ENCODE results near the gene ATP2A1.
"Not testable (repeated sequence)": the region's sequence is repeated elsewhere in the genome, so short reads cannot be mapped to it uniquely, and the experiment has no call there.

Gene ATP2A1

DNA sequence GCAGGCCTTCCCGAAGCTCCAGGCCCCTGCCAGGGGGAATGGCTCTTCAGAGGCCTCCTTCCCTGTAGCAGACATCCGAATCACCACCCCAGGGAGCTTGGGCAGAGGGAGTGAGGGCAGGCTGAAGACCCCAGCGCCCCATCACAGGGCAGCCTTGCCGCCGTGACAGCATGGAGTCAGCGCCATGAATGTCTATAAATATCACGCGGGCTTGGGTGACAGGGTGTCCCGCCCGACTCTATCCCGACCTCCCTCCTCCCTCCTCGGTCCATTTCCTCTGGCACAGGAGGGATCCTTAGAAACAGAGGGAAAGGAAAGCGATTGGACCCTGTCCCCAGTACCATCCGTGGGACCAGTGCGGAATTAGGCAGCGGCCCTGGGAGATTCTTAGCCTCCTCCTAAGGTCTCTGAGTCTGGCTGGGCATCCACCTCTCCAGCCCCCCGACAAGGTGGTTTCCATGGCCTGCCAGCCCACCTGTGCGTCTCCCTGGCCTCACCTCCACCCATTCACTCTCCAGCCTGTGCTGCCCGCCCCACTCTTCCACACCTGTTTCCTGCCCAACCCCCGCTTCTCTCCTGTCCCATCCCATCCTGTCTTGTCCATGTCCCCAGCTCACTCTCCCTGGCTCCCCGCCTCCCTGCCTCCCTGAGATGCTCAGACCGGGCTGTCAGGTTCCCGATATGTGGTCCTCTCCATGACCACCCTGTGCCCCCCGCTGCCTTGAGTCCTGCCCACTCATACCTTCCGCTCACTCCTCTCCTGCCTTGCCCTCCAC is 5.1 kb downstream of the ATP2A1 start:
- no peak for DNase-seq

- DNase-seq: no peak
Measured at GRCh38 chr16:28884045-28884444, 5.8 kb downstream of the ATP2A1 start.

GRCh38 chr16:28886945-28887344 is 8.7 kb downstream of the ATP2A1 start:
- no peak for DNase-seq

DNA sequence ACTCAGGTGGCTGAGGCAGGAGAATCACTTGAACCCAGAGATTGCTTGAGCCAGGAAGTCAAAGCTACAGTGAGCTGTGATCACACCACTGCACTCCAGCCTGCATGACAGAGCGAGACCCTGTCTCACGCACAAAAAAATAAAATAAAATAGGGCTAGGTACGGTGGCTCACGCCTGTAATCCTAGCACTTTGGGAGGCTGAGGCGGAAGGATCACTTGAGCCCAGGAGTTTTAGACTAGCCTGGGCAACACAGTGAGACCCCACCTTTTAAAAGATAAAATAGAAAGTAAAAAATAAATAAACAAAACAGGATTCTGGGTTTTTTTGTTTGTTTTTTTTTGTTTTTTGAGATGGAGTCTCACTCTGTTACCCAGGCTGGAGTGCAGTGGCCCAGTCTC is 12.1 kb downstream of the ATP2A1 start:
- not testable (repeated sequence) for DNase-seq

GRCh38 chr16:28891964-28892890 is 13.9 kb downstream of the ATP2A1 start:
- no peak for DNase-seq

DNA sequence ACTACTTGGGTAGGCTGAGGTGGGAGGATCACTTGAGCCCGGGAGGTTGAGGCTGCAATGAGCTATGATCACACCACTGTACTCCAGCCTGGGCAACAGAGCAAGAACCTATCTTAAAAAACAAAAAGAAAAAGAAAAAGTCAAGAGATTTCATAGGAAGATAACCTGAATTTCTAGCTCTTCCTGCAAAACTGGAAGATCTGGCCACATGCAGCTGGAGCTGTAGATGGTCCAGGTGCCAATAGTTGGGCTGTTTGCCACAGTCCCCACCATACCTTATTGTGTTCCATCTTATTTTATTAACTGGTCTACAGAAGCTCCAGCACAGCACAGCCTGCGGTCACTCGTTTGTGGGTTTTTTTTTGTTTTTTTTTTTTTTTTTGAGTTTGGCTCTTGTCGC is 15.0 kb downstream of the ATP2A1 start:
- DNase-seq: no peak

DNA sequence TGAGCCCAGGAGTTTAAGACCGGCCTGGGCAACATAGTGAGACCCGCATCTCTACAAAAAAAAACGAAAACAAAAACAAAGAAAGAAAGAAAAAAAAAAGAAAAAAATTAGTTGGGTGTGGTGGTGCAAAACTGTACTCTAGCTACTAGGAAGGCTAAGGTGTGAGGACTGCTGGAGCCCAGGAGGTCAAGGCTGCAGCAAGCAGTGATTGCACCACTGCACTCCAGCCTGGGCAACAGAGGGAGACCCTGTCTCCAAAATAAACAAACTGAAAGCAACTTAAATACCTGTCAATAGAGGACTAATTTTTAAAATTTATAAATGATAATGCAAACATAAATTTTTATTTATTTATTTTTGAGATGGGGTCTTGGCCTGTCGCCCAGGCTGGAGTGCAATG is 17.3 kb downstream of the ATP2A1 start:
- no peak for DNase-seq

- DNase-seq: no peak
Measured at GRCh38 chr16:28897826-28898225, 19.5 kb downstream of the ATP2A1 start.

- no peak for DNase-seq
Measured at GRCh38 chr16:28898266-28898665, 20.0 kb downstream of the ATP2A1 start.

GRCh38 chr16:28898942-28899341 is 20.7 kb downstream of the ATP2A1 start:
- DNase-seq: no peak

GRCh38 chr16:28899882-28900590 is 21.7 kb downstream of the ATP2A1 start:
- DNase-seq: no peak

DNA sequence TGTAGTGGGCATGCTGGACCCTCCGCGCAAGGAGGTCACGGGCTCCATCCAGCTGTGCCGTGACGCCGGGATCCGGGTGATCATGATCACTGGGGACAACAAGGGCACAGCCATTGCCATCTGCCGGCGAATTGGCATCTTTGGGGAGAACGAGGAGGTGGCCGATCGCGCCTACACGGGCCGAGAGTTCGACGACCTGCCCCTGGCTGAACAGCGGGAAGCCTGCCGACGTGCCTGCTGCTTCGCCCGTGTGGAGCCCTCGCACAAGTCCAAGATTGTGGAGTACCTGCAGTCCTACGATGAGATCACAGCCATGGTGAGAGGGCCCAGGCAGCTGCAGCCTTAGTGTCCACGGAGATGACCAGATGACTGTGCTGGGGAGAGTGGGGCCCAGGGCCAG is 22.3 kb downstream of the ATP2A1 start:
- no peak for DNase-seq

- DNase-seq: no peak
Measured at GRCh38 chr16:28901862-28902261, 23.6 kb downstream of the ATP2A1 start.

DNA sequence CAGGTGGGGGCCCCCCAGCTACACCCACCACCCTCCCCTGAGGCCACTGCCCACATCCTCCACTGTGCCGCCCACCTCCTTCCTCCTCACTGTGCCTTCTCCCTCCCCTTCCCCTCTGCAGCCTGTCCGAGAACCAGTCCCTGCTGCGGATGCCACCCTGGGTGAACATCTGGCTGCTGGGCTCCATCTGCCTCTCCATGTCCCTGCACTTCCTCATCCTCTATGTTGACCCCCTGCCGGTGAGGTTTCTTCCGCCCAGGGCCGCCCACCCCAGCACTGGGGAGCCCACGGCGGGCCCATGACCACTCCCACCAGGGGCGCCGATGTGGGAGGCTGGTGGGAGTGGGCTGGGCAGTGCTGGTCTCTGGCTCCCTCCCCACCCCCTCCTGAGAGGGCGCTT is 24.6 kb downstream of the ATP2A1 start:
- no peak for DNase-seq

DNA sequence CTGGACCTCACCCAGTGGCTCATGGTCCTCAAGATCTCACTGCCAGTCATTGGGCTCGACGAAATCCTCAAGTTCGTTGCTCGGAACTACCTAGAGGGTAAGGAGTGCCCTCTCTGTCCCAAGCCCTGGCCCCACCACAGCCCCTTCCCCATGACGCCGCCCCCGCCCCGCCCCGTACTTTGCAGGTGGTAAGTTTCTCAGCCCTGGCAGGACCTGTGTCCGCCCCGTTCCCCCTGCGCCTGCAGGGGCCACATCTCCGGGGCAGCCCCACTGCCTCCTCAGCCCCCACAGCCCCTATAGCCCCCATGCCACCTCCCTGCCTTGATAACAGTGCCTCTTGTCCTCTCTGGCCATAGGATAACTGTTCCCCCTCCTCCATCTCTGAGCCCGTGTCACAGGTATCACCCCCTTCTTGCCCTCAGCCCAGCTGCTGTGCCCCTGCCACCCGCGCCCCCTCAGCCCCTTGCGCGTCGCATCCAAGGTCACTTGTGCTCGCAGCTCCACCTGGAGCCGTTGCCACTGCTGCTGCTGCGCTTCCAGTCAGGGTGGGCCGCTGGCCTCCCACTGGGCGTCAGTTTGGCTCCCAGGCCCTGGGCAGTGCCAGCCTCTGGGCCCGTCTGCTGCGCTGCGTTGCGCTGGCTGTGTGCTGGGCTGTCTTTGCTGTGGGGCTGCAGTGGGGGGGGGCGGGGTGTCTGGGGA is 25.2 kb downstream of the ATP2A1 start:
- DNase-seq: no peak

DNA sequence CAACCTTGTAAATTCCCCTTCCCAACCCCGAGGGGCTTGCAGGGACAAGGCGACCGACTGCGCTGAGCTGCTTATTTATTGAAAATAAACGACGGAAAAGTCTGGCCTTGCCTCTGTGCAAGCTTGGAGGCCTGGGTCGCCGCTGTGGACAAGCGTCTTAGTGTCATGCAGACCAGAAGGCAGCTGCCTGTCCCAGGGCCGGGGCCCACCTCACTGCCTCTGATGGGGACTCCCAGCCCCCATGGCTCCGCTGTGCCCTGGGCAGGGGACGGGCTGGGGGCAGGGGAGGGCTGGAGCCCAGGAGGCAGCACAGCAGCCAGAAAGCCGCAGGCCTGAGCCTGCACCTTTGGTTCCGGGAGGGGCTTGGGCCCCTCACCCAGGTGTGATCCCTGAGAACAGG is 26.1 kb downstream of the ATP2A1 start:
- no peak for DNase-seq

GRCh38 chr16:28904828-28905227 is 26.5 kb downstream of the ATP2A1 start:
- no peak for DNase-seq

DNA sequence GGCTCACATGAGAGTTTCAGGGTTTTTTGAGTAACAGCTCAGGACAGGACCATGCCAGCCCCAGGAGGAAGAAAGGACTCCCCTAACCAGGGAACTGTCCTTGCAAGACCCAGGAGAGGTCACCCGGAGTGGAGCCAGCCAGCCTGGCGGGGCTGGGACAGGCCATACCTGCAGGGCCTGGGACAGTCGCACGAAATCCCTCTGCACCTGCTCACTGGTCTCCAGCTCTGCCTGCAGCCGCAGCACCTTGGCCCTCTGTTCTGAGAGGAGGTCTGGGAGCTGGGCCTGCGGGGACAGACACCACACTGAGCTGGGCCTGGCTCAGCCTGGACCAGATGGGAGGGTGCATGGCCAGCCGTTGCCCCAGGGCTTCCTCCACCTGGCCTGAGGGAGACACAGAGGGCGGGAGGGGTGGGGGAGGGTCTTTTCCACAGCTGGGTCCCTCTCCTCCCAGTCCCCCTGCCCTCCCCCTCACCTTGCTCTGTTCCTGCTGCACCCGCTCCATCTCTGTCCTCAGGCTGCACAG is 27.0 kb downstream of the ATP2A1 start:
- no peak for DNase-seq

- no peak for DNase-seq
Measured at GRCh38 chr16:28905800-28906372, 27.6 kb downstream of the ATP2A1 start.

DNA sequence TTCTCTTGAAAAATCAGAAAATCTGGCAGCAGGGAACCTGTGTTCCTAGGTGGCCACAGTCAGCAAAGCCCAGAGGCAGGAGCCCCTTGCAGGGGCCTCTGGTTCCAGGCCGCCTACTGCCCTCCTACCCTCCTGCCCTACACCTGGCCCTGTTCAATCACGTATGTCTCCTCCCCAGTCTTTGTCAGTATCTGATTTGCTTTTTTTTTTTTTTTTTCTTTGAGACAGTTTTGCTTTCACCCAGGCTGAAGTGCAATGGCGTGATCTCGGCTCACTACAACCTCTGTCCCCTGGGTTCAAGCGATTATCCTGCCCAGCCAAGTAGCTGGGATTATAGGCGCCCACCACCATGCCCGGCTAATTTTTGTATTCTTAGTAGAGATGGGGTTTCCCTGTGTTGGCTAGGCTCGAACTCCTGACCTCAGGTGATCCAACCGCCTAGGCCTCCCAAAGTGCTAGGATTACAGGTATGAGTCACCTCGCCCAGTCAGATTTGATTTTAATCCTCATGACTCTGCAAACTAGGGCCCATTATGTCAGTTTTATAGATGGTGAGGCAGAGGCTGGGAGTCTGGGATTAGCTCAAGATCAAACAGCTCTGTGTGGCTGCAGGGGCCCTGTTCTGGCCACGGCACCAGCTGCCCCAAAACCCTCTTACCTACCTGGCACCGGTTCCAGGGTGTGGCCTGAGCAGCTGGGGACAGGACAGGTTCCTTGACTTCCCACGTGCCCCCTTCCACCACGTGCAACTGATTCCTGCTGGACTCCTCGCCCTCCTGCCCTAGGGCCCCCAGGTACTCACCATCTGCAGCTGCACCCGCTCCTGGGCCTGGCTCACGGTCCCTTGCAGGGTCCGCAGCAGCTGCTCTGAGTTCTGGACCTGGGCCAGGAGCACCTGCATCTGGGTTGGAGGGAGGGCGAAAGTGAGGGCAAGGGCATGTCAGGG is 32.1 kb downstream of the ATP2A1 start:
- DNase-seq: no peak

GRCh38 chr16:28912558-28912957 is 34.3 kb downstream of the ATP2A1 start:
- DNase-seq: no peak
